Colon (tissue), 2 donors: ENCODE results near the gene TMEM248.
"Not testable (repeated sequence)": the region's sequence is repeated elsewhere in the genome, so short reads cannot be mapped to it uniquely, and the experiment has no call there.

Source experiments
- FAIRE-seq: peaks from 2 replicates; lab custom pipeline; 2012; peaks lifted over from hg19 to GRCh38; lab: Jason Lieb, UNC
- donor health status: control.
- donor health status: control.

TMEM248 gene

GRCh38 chr7:67000601-67001258 lies 79.7 kb downstream of the TMEM248 start:
- not testable (repeated sequence) for FAIRE-seq

GRCh38 chr7:67004145-67004544 lies 83.1 kb downstream of the TMEM248 start:
- FAIRE-seq, result not testable (repeated sequence)

GRCh38 chr7:67006965-67007364 lies 85.9 kb downstream of the TMEM248 start:
- FAIRE-seq, result no peak
